ENCODE results near the gene MEIKIN. TPM values are rescaled to one million over a fixed set of nuclear protein-coding genes. Genes with fewer than 3 reads are reported as not detected.

The MEIKIN gene
- total and polyA plus RNA-seq, 2 of the 13 experiments (the other 11 are each of a cell fraction or from before 2014, with no cell fraction given), result not detected

DNA sequence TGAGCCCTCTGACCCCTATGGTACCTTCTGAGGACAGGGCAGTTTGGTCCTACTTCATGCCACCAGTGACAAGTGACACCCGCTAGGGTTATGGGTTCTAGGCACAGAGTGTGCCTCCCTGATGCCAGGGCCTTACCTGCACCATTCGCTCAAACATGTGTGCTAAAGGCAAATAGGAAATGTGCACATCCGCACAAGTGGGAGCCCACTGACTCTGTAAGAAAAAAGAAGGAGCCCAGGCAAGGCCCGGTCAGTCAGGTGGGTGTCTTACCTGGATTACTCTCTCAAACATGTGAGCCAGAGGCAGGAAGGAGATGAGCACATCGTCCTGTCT is 29.1 kb upstream of the MEIKIN start:
- H3K4me3 ChIP-seq (replicated peaks in 1 of 3; ENCODE audit: insufficient read depth in 1 of 3, low read depth in 2 of 3, low read length in 3 of 3), result no peak overlapping the region
- no peaks in the 10 kb centered on the region for H3K36me3 ChIP-seq (replicated peaks in 1 of 2; ENCODE audit: control insufficient read depth in 1 of 2, insufficient read depth in 2 of 2, low read length in 2 of 2)
- no peaks in the 10 kb centered on the region for H3K27me3 ChIP-seq (ENCODE audit: control insufficient read depth in 1 of 2, insufficient read depth in 2 of 2, low read length in 2 of 2)
- no peaks in the 10 kb centered on the region for H3K9me3 ChIP-seq (ENCODE audit: low read length)
- intact Hi-C loops (cut with micrococcal nuclease; ENCODE audit: unreplicated experiment) (no loop called here), in situ Hi-C loops (cut with HindIII; ENCODE audit: extremely low pct_ligation_motif_present, low pct_unique_long_range_greater_than_20kb) (no loop called here)
- ATAC-seq, result no peak
- H3K4me2 ChIP-seq (ENCODE audit: low read depth, low read length), result no peak overlapping the region
- no TSS peak for BruUV-seq (replicated peaks)
- CTCF ChIA-PET (ENCODE audit: low intra/inter-chr PET ratio, low total read pairs), result no interaction called here
- H3K27ac ChIP-seq (ENCODE audit: extremely low read length, insufficient read depth, low read length), result no peak overlapping the region
- FAIRE-seq, result no peak
- 87% methylated on average over 4 of the region's 5 CpGs for whole genome bisulfite sequencing (ENCODE audit: low lambda C conversion rate)
- H4K20me1 ChIP-seq (ENCODE audit: insufficient read depth, low read length), result no peaks in the 10 kb centered on the region
- no peak overlapping the region for H2AFZ ChIP-seq (ENCODE audit: low read length)
- POLR2A ChIA-PET, result no interaction called here
- no peak overlapping the region for H3K9ac ChIP-seq (ENCODE audit: insufficient read depth, low read depth, low read length)
- no peaks in the 10 kb centered on the region for H3K79me2 ChIP-seq (ENCODE audit: insufficient read depth, low read length)
- H3K4me1 ChIP-seq (ENCODE audit: insufficient read depth, low read length), result peaks cover 16% of the 10 kb centered on the region
- TF ChIP-seq ETV6 (CRISPR knock-in tag; conservative IDR thresholded peaks at IDR 0.05), result no peak
- no peak for TF ChIP-seq ZBTB4 (CRISPR knock-in tag; IDR thresholded peaks at IDR 0.05; ENCODE audit: borderline replicate concordance)
- TF ChIP-seq JUNB (CRISPR knock-in tag; IDR thresholded peaks at IDR 0.05; ENCODE audit: borderline replicate concordance), result no peak
- no peak for TF ChIP-seq KAT7 (CRISPR knock-in tag; IDR thresholded peaks at IDR 0.05; ENCODE audit: borderline replicate concordance)
- TF ChIP-seq, protein P1, sequence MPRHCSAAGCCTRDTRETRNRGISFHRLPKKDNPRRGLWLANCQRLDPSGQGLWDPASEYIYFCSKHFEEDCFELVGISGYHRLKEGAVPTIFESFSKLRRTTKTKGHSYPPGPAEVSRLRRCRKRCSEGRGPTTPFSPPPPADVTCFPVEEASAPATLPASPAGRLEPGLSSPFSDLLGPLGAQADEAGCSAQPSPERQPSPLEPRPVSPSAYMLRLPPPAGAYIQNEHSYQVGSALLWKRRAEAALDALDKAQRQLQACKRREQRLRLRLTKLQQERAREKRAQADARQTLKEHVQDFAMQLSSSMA (CRISPR knock-in tag; IDR thresholded peaks at IDR 0.05), result no peak
- no peak for TF ChIP-seq ZNF660 (CRISPR knock-in tag; IDR thresholded peaks at IDR 0.05; ENCODE audit: borderline replicate concordance, low read depth)
- no peak for TF ChIP-seq ARNTL (CRISPR knock-in tag; IDR thresholded peaks at IDR 0.05)
- no peak for TF ChIP-seq GATAD1 (CRISPR knock-in tag; IDR thresholded peaks at IDR 0.05)
- TF ChIP-seq ZKSCAN1 (IDR thresholded peaks at IDR 0.05; ENCODE audit: low read length), result no peak
- TF ChIP-seq RNF2 (conservative IDR thresholded peaks at IDR 0.05; ENCODE audit: low read depth), result no peak
- no peak for TF ChIP-seq DNMT1 (CRISPR knock-in tag; IDR thresholded peaks at IDR 0.05)
- no peak for TF ChIP-seq SP2 (CRISPR knock-in tag; IDR thresholded peaks at IDR 0.05)
- TF ChIP-seq MBD4 (IDR thresholded peaks at IDR 0.05; ENCODE audit: borderline replicate concordance, low read length), result no peak
- TF ChIP-seq GZF1 (CRISPR knock-in tag; IDR thresholded peaks at IDR 0.05), result no peak
- no peak for TF ChIP-seq NFATC3 (CRISPR knock-in tag; IDR thresholded peaks at IDR 0.05)
- no peak for TF ChIP-seq RFX3 (CRISPR knock-in tag; IDR thresholded peaks at IDR 0.05)
- no peak for TF ChIP-seq THYN1 (CRISPR knock-in tag; IDR thresholded peaks at IDR 0.05; ENCODE audit: borderline replicate concordance, low read depth)
- no peak for TF ChIP-seq SMAD9 (CRISPR knock-in tag; IDR thresholded peaks at IDR 0.05)
- TF ChIP-seq TOE1 (CRISPR knock-in tag; IDR thresholded peaks at IDR 0.05), result no peak
- no peak for DNase-seq (ENCODE audit: low spot score)
